ENCODE data around the gene DELE1. TPM values are rescaled to one million over a fixed set of nuclear protein-coding genes. Genes with fewer than 3 reads are reported as not detected.

DELE1 gene
- total RNA-seq, 4 donors from 2014 or later = 76.0 to 144 (median 96.0) TPM

DNA sequence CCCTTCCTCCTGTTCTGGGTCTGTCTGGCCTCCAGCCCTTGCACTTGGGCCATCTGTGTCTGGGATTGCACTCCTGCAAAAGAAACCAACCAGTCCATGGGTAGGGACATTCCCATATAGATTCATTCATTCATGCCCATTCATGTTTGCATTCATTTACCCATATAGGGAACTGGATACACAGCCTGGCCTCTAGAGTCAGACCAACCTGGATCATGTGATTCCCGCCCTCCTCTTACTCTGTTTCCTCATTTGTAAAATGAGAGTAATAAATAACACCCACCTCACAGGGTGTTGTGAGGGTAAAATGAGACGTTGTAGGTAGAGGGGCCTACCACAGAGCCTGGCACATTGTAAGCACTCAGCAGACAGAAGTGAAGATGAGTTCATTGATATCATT is 25.8 kb downstream of the DELE1 start:
- DNase-seq = no peak
- Histone ChIP-seq H3K27ac (no peak overlapping the region), H3K9me3 (no peaks in the 10 kb centered on the region), H3K4me1 (peaks cover 0 to 4% (median 0%) of the 10 kb centered on the region in 4 donors), H3K4me3 (no peak overlapping the region), H3K27me3 (no peaks in the 10 kb centered on the region), H3K36me3 (no peaks in the 10 kb centered on the region)
- TF ChIP-seq POLR2A (IDR thresholded peaks at IDR 0.05) = no peak

GRCh38 chr5:141950207-141951005 is 26.7 kb downstream of the DELE1 start:
- no peak for DNase-seq
- Histone ChIP-seq H3K27me3 (no peaks in the 10 kb centered on the region), H3K36me3 (no peaks in the 10 kb centered on the region), H3K27ac (no peak overlapping the region), H3K9me3 (no peaks in the 10 kb centered on the region), H3K4me1 (peaks cover 0 to 4% (median 0%) of the 10 kb centered on the region in 4 donors), H3K4me3 (no peak overlapping the region)
- no peak for TF ChIP-seq POLR2A (IDR thresholded peaks at IDR 0.05)
- no peak for TF ChIP-seq CTCF (IDR thresholded peaks at IDR 0.05)

GRCh38 chr5:141951332-141951781 is 27.7 kb downstream of the DELE1 start:
- H3K9me3 ChIP-seq = no peaks in the 10 kb centered on the region
- H3K27me3 ChIP-seq = no peaks in the 10 kb centered on the region
- H3K4me1 ChIP-seq = peaks cover 0 to 4% (median 0%) of the 10 kb centered on the region in 4 donors
- H3K4me3 ChIP-seq = no peak overlapping the region
- DNase-seq = peak in 1 of 3 donors; percentile 27
- H3K27ac ChIP-seq = peak overlapping the region in 1 of 4 donors; percentile 16
- H3K36me3 ChIP-seq = no peaks in the 10 kb centered on the region
- TF ChIP-seq POLR2A (IDR thresholded peaks at IDR 0.05) = no peak
- peak in 3 of 6 experiments; percentile 11 to 20 (median 19) for TF ChIP-seq CTCF (IDR thresholded peaks at IDR 0.05)

DNA sequence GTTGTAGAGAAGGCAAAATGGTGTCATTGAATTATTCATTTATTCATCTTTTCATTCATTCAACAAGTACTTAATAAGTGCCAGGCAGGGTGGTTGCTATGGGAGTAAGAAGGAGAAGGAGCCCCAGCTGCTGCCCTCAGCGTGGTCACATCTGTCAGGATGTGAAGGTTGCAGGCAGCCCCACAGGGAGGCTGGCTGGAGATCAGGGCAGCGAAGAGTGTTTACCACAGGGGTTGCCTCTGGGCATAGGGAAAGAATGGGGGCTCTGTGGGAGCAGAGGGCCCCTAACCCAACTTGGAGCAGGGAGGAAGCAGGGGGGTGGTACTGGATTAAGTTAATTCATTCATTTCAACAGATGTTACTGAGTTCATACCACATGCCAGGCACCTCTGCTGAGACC is 28.3 kb downstream of the DELE1 start:
- no peak for TF ChIP-seq POLR2A (IDR thresholded peaks at IDR 0.05)
- TF ChIP-seq CTCF (IDR thresholded peaks at IDR 0.05) = no peak
- Histone ChIP-seq H3K36me3 (no peaks in the 10 kb centered on the region), H3K4me1 (peaks cover 0 to 4% (median 0%) of the 10 kb centered on the region in 4 donors), H3K27me3 (no peaks in the 10 kb centered on the region), H3K4me3 (no peak overlapping the region), H3K9me3 (no peaks in the 10 kb centered on the region), H3K27ac (no peak overlapping the region)
- peak in 1 of 3 donors; percentile 22 for DNase-seq

DNA sequence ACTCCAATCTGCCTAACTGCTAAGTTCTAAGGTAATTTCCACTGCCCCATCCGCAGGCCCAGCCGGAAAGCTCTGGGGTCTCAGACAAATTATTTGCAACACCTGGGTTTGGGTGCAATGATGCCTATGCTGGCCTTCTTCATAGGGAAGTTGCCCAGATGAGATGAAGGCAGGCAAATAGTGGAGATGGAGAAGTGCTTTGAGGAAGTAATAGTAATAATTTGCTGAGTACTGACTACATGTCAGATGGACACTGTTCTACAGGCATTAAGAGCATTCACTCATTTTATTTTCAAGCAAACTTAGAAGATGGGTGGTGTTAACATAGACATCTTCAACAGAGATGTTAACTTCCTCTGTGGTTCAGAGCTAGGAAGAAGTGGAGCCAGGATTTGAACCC is 30.5 kb downstream of the DELE1 start:
- Histone ChIP-seq H3K4me1 (peaks cover 0 to 15% (median 0%) of the 10 kb centered on the region in 4 donors), H3K4me3 (no peak overlapping the region), H3K36me3 (no peaks in the 10 kb centered on the region), H3K27ac (no peak overlapping the region), H3K9me3 (no peaks in the 10 kb centered on the region), H3K27me3 (no peaks in the 10 kb centered on the region)
- TF ChIP-seq CTCF (IDR thresholded peaks at IDR 0.05) (no peak), POLR2A (IDR thresholded peaks at IDR 0.05) (no peak)
- DNase-seq = peak in 1 of 3 donors; percentile 7

GRCh38 chr5:141957367-141957996 is 33.8 kb downstream of the DELE1 start:
- peak in 1 of 3 donors; percentile 43 for DNase-seq
- H3K36me3 ChIP-seq = no peaks in the 10 kb centered on the region
- H3K27ac ChIP-seq = peak overlapping the region in 2 of 4 donors; percentile 32 to 49
- no peaks in the 10 kb centered on the region for H3K9me3 ChIP-seq
- H3K4me1 ChIP-seq = peaks cover 0 to 11% (median 2%) of the 10 kb centered on the region in 4 donors
- H3K27me3 ChIP-seq = no peaks in the 10 kb centered on the region
- TF ChIP-seq CTCF (IDR thresholded peaks at IDR 0.05) = no peak
- no peak for TF ChIP-seq POLR2A (IDR thresholded peaks at IDR 0.05)
- H3K4me3 ChIP-seq = peak overlapping the region in 2 of 4 donors; percentile 2 to 16
